ENCODE results near the gene TMEM144.
"Not testable (repeated sequence)": the region's sequence is repeated elsewhere in the genome, so short reads cannot be mapped to it uniquely, and the experiment has no call there.

TMEM144 gene

GRCh38 chr4:158238575-158238974, 28.3 kb downstream of the TMEM144 start:
- no peak for DNase-seq

GRCh38 chr4:158239196-158239595, 28.9 kb downstream of the TMEM144 start:
- no peak for DNase-seq

GRCh38 chr4:158243071-158243470, 32.8 kb downstream of the TMEM144 start:
- no peak for DNase-seq

GRCh38 chr4:158250321-158250720, 40.0 kb downstream of the TMEM144 start:
- no peak for DNase-seq

GRCh38 chr4:158253350-158253980, 43.2 kb downstream of the TMEM144 start:
- DNase-seq = peak; percentile 54

GRCh38 chr4:158254292-158254691, 44.0 kb downstream of the TMEM144 start:
- DNase-seq = no peak

GRCh38 chr4:158255727-158256324, 45.5 kb downstream of the TMEM144 start:
- DNase-seq = peak; percentile 29

GRCh38 chr4:158259955-158260575, 49.8 kb downstream of the TMEM144 start:
- DNase-seq = peak; percentile 27

GRCh38 chr4:158261480-158261879, 51.2 kb downstream of the TMEM144 start:
- no peak for DNase-seq

GRCh38 chr4:158268553-158268952, 58.3 kb downstream of the TMEM144 start:
- no peak for DNase-seq

GRCh38 chr4:158274636-158275035, 64.3 kb downstream of the TMEM144 start:
- DNase-seq = no peak

GRCh38 chr4:158277558-158277957, 67.3 kb downstream of the TMEM144 start:
- no peak for DNase-seq

- DNase-seq = not testable (repeated sequence)
Measured at GRCh38 chr4:158279052-158279451, 68.8 kb downstream of the TMEM144 start.

GRCh38 chr4:158280856-158281255, 70.6 kb downstream of the TMEM144 start:
- no peak for DNase-seq

GRCh38 chr4:158282252-158282651, 72.0 kb downstream of the TMEM144 start:
- no peak for DNase-seq

GRCh38 chr4:158285429-158286216, 75.3 kb downstream of the TMEM144 start:
- DNase-seq = peak; percentile 4

- no peak for DNase-seq
Measured at GRCh38 chr4:158290912-158291311, 80.6 kb downstream of the TMEM144 start.

GRCh38 chr4:158291334-158292055, 81.2 kb downstream of the TMEM144 start:
- no peak for DNase-seq

- no peak for DNase-seq
Measured at GRCh38 chr4:158292156-158292555, 81.9 kb downstream of the TMEM144 start.

GRCh38 chr4:158295053-158295452, 84.8 kb downstream of the TMEM144 start:
- DNase-seq = no peak

- DNase-seq = no peak
Measured at GRCh38 chr4:158297866-158298265, 87.6 kb downstream of the TMEM144 start.

GRCh38 chr4:158299459-158300007, 89.2 kb downstream of the TMEM144 start:
- no peak for DNase-seq

- no peak for DNase-seq
Measured at GRCh38 chr4:158300012-158300411, 89.7 kb downstream of the TMEM144 start.

Data from NCI-H345 (cell line).